HCEC 1CT (cell line): Measurements from ENCODE around the gene MX2.
"Not testable (repeated sequence)": the region's sequence is repeated elsewhere in the genome, so short reads cannot be mapped to it uniquely, and the experiment has no call there.

ENCODE experiments used
- DNase-seq: peaks from one replicate; pipeline ENCODE4 v3.0.0-alpha.2; 2017

Gene MX2

DNA sequence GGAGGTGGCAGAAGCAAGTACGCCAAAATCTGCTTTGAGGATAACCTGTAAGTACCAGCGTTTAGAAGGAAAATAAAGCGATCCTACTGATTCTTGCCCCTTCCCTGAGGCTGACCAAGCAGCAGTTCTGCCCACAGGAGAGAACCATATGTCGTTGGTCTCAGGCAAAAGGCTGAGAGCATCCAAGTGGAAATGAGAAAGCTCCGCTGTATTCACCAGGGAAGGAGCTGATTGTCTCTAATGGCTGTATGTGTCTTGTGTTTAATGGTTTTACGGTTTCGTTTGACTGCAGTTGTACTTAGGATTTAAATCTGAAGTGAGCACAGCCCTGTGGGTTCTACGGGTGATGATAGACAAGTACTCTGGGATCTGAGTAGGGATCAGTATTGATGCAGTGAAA lies 23.4 kb upstream of the MX2 start:
- DNase-seq: no peak

DNA sequence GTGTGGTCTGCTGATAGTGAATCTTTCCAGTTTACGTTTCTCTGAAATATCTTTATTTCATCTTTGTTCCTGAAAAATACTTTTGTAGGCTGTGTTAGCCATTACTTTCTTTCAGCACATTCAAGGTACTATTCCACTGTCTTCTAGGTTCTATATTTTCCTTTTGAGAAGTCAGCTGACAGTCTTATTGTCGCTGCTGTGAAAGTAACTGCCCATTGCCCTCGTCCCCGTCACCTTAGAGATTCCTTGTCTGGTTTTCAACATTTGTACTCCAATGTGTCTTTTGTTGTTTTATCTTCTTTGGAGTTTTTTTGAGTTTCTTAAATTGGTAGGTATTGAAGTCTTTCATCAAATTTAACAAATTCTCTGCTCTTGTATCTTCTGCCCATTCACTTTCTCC lies 19.8 kb upstream of the MX2 start:
- DNase-seq: no peak

DNA sequence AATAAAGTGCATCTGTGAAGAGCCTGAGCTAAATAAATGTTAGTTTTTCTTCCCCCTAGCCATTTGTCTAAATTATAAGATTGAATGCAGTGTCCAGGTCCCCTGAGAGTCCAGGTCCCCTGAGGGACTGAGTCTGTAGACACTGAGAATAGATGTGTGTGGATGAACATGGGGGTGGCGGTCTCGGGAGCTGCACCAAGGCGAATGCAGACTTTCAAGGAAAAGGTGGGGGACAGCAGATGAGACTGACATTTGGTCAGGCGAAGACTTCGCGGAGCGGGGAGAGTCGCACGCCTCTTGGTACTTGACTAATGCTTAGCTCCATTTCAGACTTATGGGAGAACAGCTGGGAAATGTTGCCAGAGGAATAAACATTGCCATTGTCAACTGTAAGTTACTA lies 17.7 kb upstream of the MX2 start:
- no peak for DNase-seq

DNA sequence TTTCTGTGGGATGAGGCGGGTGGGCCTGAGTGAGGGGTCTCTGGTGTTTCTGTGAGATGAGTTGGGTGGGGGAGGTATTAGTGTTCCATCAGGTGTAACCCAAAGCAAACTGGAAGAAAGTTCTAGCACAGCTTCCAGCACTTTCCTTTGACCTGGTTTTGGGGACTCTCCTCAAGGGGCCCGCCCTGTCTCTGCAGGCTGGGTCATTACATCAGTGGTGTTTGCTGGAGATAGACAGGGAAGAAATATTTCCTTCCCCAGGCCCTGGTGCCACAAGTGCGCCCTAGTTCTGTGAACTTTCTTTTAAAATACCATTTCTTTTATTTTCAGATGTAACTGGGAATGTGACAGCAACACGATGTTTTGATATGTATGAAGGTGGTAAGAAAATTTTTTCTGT lies 16.5 kb upstream of the MX2 start:
- DNase-seq: no peak

DNA sequence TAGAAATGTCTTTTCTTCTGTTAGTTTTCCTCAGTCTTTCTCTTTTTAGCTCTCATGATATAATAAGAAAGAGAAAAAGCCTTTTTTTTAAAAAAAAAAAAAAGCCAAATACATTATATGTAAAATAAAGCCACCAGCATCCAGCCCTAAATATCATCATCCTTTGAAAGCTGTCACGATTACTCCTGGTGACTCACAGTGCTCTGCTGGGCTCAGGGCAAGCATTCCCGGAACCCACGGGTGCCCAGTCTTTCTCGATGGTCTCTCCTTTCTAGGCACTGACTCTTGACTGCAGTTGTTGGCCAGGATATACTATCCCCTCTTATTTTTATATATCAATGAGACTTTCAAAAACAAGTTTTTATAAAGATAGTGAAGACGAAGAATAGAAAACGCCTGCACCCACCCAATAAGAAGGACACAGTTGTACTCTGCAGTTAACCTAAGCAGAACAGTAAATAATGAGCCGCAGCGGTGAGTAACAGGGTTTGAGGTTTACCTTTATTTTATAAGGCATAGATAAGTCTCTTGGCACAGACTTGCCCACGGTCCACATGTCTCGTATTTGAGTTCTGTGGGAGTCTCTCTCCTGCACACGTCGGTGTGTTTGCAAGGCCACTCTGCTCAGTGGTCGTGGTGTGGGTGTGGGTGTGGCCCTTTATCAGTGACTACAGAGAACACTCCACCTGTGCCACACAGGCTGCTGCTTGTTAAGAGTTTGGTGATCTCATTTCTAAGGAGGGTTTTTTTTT lies 15.7 kb upstream of the MX2 start:
- no peak for DNase-seq

DNA sequence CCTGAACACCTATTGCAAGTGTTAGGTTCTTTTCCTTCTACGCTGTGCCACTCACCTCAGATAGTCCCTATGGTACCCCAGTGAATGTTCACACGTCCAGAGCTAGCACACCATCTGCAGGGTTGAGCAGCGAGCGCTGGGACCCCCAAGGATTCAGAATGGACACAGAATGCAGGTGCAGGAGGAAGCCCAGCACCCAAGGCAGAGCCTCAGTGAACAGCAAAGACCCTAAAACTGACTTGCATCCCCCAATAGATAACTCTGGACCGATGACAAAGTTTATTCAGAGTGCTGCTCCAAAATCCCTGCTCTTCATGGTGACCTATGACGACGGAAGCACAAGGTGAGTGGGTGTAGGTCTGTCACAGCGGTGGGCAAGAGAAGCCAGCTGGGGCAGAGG lies 15.1 kb upstream of the MX2 start:
- DNase-seq: no peak

DNA sequence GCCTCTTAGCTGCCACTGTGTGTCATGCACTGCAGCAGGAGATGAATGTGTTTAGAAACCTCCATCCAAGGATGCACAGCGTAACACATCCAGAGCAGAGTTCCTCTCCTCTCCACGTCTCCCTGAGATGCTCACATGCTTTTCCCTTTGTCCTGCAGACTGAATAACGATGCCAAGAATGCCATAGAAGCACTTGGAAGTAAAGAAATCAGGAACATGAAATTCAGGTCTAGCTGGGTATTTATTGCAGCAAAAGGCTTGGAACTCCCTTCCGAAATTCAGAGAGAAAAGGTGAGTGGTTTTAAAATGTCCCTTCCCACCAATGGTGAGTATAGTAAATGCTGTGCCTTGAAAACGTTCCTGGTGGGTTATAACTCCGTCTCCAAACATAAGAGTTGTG lies 13.4 kb upstream of the MX2 start:
- no peak for DNase-seq

DNA sequence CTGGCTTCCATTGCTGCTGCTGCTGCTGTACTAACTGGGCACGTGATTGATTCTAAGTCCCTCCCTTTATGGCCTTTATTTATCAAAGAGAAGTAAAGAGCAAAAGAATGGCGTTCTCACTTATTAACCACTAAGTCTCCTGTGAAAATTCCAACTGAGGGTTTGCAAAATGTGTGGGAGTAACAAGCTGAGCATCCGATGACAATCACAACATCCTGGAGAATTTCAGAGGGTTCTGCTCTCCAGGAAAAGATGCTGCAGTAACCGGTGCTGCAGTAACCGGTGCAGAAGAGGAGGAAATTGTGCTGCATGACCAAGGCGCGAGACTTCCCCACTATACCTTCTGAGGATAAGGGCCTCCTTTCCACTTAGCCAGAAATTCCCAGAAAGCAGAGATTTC lies 12.7 kb upstream of the MX2 start:
- DNase-seq: no peak

DNA sequence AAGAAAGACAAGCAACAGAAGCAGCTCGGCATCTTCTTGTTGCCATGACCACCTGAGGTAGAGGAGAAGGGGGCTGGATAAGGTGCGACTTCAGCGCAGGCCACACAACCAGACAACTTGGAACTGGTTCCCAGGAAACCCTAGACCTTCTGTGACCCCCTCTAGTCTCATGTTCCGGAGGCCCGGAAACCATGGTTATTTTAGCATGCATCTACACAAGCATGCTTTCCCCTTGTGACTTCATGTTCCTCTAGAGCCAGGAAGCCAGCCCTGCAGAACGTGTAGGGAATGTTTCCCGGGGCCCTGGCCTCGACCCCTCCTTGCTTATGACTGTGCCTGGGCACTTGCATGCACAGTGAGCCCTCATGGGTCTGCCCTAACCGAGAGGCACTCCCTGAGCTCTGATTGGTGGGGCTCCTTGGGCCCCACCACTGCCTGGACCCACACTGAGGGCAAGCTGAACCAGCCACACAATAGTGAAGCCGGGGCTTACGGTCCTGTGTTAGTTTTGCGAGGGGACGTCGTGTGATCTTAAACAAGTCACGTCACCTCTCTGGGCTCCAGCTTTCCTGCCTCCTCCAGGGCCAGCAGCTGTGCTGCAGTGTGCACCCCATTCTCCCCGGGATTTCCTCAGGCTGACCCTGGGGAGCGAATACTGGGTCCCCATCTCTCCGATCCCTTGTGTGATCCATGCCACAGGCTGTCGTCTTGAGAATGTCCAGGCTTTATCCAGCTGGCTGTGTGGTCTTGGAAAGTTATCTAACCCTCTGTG lies 12.0 kb upstream of the MX2 start:
- no peak for DNase-seq

DNA sequence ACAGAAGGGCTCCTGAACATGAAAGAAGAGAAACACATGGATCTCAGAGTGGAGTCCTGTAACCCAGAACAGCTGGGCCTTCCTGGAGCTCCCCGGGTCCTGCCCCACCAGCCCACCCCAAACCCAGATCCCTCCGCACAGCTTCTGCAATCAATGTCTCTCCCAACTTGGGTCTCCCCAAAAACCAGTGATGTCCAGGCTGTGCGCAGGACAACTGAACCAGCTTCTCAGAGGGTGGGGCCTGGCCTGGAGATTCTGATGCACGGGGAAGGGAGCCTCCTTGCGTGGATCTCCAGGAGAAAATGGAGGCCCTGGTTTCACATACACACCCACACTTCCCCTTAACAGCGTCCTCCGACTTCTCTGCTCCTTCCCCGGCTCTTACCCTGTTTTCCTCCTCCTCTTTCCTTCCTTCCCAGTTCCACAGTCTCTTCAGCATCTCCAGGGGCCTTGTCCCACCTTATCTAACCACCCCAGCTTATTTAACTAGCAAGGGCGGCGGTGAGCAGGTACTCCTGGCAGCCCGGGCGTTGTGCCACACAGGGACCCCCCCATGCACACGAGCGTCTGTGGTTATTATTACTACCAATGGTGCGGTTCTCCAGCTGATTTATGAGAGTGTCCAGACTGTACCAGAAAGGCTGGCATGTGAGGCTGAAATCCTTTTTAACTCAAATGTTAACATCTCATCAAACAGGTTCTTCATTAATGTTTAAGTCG lies 11.2 kb upstream of the MX2 start:
- DNase-seq: no peak

DNA sequence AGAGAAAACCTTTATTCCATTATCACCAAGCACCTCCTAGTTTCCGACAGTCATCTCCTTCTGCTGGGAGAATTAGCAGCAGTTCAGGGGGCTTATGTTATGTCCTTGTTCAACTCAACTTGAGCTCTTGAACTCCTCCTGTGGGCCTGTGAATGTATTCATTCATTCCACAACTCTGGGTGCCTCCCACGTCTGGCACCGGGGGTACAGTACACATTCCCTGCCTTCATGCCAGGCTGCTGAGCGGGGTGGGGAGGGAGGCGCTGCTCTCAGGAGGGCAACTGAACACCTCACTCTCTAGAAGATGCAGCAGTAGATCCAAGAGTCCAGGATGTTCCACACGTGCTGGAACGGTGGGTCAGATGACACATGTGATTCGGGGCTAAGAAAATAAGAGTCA lies 4.3 kb upstream of the MX2 start:
- no peak for DNase-seq

DNA sequence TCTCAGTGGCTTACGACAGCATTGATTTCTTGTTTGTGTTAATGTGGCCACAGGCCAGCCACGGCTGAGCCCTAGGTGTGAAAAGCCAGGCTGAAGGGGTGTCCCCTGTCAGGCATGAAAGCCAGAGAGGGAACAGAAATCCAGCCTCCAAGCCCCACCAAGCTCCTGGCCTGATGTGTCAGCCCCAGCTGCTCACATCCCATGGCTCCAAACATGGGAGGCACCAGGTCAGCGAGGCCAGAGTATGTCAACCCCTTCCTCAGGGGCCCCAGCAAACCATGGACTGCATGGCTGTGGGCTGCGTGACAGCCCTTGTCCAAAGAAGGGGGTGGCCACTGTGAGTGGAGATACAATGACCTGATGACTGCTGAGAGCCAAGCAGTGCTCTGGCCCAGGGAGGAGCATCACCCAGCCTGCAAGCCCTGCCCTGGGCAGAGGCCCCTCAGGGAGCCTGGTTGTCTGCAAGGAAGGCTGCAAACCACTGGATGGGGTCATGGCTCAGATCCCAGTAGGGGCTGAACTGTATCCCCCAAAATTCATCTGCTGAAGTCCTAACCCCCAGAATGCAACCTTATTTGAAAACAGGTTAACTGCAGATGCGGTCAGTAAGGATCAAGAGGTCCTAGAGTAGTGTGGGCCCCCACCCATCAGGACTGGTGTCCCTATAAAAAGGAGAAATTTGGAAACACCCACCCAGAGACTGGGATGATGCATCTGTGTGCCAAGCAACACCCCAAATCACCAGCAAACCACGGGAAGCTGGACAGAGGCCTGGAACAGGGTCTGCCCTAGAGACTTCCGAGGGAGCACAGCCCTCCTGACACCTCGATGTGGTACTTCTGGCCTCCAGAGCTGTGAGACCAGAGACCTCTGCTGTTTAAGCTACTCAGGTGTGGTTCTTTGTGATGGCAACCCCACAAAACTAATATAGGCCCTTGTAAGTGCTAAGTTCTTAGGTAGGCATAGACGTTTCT lies 3.3 kb upstream of the MX2 start:
- DNase-seq: no peak

DNA sequence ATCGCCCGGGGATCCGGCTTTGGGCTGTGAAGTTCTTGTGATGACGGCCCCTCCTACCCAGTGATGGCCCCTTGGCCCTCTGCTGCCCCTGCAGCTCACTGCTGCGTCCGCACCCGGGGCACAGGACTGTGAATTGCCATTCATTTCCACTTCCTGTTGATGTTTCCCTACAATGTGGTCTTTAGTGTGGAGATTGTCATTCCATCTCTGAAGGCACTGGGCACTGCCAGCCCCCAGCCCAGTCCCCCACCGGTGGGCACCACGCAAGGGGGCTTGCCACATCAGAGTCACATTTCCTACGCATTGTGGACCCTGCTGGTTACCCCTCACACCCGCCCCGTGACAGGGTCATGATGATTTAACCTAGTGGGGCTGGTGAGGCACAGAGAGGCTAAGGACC lies 2.5 kb upstream of the MX2 start:
- no peak for DNase-seq

DNA sequence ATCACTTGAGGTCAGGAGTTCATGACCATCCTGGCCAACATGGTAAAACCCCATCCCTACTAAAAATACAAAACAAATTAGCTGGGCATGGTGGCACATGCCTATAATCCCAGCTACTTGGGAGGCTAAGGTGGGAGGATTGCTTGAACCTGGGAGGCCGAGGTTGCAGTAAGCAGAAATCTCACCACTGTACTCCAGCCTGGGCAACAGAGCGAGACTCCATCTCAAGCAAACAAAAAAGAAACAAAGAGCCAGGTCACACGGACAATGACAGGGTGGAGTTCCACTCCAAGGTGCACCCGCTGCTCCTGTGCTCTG lies 2.1 kb upstream of the MX2 start:
- DNase-seq: not testable (repeated sequence)

DNA sequence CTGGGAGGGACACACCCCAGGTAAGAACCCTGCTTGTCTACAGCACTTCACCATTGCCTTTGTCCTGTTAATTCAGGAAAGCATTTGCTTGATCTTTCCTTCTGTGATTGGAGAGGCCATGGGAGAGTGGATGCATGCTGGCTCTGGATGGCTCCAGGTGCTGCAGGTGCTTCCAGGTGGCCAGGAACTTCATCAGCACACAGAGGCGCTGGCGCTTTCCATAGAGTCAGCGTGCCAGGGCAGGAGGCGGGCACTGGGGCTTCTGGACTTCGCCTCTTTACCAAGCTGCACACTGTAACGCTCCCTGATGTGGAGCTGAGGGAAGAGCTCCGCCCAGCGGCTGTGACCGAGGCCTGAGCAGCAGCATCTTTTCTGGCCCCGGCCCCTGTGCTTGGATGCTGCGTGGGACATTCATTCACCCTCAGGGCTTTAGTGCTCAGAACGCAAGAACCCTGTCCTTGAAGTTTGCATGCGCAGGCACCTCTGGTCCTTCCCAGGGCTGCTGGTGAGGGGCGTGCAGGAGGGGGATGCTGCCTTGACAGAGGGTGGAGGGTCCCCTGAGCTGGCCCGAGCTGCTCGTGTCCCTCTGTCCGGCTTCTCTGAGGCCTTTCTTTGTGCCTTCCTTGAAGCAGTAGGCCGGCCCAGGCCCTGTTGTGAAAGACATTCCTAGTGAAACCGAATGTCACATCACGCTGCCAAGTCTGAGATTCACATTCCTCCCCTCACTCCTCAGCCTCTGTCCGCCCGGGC lies 1.6 kb upstream of the MX2 start:
- DNase-seq: no peak

DNA sequence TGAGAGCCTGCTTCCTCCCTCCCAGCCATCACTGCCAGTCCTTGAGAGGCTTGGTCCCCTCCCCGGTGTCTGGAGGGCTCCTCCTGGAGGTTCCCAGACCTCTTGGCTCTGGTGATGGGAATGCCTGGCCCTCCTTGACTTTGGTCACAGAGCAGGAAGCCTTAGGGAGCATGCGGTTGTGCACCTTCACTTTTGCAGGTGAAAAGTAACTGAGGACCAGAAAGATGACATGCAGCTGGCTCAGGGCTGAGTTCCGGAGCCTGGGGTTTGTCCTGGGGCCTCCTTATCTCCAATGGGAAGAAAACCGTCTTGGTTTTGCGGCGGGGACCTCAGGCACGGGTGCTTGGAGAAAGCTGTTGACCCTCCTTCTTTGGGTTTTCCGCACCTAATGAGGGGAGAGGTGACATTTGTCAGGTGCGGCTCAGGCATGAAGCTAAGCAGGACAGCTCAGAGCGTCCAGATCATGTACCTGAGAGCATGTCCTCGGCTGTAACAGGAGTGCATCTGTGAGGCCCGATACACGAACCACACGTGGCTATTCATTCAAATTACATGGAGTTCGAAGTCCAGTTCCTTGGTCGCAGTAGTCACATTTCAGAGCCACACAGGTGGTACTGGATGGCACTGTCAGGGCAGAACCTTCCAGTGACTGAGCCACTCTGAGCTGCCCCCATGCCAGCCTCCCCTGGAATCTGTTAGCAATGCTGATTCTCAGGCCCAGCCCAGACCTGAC lies 608 bp upstream of the MX2 start:
- DNase-seq: no peak

DNA sequence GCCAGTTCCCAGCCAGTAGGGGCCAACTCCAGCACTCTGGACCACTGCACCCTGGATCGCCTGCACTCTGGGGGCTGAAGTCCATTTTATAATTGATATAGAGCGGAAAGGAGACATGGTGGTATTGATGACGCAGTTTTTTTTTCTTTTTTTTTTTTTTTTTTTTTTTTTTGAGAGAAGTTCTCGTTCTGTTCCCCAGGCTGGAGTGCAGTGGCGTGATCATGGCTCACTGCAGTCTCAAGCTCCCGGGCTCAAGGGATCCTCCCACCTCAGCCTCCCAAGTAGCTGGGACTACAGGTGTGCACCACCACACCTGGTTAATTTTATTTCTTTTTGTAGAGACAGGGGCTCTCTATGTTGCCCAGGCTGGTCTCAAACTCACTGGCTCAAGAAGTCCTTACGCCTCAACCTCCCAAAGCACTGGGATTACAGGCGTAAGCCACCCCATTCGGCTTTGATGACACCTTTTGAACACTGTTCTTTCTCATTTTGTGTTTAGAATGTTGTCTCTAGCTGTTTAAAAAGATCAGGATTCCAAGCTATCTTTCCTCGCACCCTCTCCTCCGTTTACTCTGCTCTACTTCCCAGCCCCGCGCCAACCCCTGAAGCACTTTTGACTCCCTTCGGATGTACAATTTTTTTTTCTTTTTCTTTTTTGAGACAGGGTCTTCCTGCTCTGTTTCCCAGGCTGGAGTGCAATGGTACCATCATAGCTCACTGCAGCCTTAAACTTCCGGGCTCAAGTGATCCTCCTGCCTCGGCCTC lies 960 bp downstream of the MX2 start:
- DNase-seq: no peak

DNA sequence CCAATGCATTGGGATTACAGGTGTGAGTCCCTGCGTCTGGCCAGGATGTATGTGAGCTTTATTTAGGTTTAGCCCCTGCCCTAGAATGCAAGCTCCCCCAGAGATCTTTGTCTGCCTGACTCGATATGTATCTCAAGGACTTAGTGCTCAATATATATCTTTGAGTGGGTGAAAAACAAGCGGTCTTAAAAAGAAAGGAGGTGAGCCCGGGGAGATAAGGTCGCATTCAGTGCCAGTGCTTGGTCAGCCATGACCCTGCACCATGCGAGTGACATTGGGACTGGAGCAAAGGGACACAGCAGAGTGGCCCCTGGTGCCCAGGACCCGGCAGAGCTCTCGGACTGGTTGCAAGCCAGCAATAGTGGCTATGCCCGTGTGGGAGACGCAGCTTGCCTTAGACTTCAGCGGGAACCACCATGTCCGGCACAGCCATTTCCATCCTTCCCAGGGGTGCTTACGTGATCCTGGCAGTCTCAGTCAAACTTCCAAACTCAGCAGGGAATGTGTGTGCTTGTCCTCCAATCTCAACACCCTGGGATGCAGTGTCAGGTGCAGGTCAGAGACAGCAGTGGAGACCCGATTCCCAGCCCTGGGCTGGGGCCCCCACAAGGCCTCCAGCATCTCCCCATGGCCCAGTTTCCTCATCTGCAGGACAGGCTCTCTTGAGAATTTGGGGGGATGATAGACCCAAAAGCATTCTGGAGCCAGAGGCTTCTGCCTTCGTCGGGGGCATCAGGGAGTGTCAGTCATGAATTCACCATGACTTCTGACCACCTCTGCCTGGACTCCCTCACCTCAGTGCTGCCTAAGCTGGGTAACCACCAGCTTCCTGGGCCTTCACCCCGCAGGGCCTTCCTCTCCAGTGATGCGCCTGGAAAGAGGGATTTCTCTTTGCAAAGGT lies 1.8 kb downstream of the MX2 start:
- no peak for DNase-seq

DNA sequence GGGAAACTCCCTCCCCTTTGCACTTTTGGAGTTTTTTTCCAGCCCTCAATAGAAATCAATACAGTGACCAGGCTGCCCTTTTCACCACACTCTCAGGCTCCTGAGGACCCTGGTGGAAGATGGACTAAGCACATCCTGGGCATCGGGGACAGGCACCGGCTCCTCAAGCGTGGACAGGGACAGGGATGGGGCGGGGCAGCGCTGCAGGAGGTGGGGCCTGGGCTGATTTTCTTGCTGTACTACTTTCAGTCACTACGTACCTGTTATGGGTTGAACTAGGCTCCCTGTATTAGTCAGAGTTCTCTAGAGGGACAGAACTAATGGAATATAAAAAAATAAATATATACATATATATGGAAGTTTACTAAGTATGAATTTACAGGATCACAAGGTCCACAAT lies 2.5 kb downstream of the MX2 start:
- DNase-seq: no peak
